Smooth muscle cell of the brain vasculature (primary cell): ENCODE measurements around the gene DMPK.
"Not testable (repeated sequence)": the region's sequence is repeated elsewhere in the genome, so short reads cannot be mapped to it uniquely, and the experiment has no call there.

Experiments used
- DNase-seq: peaks from one replicate; pipeline ENCODE4 v3.0.0-alpha.2; 2012; ENCODE audit warnings: low read depth, low spot score

DMPK gene

DNA sequence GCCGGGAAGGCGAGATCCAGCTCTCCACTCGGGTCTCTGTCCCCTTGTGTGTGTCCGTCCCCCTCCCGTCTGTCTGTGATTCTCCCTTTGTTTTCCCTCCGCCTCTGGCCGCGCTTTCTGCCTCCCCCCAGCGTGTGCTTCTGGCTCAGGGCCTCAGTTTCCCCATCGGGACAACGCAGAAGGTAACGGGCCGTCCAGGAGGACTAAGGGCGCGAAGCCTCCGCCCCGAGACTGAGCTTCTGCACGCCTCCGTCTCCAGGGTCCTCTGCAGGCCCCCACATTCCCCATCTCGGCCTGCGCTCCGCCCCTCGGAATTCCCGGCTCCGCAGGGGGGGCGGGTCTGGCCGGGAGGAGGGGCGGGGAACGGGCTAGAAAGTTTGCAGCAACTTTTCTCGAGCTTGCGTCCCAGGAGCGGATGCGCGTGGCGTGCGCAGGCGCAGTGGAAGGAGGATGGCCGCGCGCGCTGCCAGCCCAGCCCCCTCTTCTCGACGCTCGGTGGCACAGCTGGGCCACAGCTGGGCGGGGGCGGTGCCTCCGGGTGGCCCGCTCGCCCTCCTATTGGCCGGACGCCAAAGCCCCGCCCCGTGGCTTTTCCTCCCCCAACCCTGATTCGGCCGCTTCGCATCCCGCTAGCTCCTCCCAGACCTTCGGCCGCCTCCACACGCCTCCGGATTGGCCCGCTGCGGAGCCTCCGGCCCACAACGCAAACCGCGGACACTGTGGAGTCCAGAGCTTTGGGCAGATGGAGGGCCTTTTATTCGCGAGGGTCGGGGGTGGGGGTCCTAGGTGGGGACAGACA, 13.1 kb downstream of the DMPK start, which contains the start of gene SIX5:
SIX5 (minus strand) TSS at position 269 of the 799 bp plus-strand sequence. CDS start 408 bp downstream, outside the sequence.
- DNase-seq = peak; percentile 94

DNA sequence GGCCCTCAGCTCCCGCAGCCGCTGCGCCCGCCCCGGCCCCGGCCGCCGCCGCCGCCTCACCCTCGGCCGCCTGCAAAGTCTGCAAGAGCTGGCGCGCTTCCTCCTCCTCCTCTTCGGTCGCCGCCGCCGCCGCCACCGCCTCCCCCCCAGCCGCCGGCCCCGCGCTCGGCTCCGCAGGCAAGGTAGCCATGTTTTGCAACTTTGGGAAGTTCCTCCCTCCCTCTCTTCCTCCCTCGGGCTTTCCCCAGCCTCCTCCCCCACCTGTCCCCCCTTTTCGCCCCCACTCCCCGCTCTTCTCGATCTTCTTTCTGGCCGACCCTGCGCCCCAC, 13.7 kb downstream of the DMPK start:
- DNase-seq = no peak

DNA sequence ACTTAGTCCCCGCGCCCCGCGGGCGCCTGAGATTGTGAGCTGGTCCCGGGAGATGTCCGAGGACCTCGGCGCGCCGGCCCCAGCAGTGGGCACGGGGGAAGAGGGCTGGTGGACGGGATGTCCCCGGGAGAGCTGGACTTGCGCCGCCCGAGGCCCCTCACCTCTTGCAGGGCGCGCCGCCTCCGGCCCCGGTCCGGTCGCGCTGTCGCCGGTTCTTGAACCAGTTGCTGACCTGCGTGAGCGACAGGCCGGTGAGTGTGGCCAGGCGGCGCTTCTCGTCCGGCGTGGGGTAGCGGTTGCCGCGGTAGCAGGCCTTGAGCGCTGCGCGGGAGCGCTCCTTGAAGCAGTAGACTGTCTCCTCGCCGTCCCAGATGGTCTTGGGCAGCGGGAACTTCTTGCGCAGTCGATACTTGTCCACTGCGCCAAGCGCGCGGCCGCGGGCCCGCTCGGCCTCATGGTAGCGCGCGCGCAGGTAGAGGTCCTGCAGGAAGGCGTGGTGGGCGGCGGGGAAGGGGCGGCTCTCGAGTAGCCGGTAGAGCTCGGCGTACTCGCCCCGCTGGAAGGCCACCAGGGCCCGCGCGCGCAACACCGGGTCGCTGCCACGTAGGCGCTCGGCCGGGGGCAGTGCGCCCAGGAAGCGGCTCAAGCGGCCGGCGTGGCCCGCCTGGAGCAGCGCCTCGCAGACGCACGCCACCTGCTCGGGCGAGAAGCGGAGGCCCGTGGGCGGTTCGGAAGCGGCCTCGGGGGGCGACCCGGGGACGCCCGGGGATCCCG, 14.2 kb downstream of the DMPK start:
- no peak for DNase-seq

DNA sequence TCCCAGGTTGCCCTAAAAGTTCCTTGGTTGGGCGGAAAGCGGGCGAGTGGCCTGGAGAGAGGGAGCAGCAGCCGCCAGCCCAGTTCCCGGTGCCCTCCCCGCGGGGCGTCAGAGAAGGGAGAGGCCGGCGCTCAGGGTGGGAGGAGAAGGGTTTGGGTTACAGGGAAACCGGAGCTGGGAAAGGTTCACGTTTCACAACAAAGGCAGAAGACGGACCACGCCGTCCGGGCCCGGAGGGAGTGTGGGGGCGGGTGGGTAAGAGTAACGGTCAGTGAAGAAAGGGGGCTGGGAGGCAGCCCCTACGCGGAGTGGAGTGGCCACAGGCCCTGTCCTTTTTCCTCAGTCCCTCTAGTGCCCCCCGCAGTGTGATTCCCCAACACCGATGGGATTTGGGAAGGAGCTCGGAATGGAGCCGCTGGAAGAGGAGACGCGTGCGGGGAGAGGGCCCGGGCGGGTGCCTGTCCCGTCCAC, 14.8 kb downstream of the DMPK start:
- DNase-seq = no peak

DNA sequence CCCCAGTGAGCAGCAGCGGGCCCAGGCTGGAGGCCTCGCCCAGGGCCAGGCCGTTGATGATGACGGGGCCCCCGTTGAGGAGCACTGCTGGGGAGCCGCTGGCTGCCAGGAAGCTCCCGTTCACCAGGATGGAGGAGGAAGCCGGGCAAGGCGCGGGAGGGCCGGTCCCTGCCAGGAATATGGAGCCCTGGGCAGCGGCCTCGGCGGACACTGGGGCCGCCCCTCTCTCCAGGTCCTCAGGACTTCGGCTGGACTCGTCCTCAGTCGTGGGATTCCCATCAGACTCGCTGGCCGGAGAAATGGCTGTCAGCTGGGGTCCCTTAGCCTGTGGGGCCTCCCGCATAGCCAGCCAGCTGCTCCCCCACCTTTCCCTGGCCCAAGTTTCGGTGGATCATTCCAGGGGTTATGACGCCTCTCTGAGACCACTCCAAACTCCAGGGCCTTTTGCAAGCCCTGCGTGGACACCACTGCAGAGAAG, 15.4 kb downstream of the DMPK start:
- DNase-seq = no peak

DNA sequence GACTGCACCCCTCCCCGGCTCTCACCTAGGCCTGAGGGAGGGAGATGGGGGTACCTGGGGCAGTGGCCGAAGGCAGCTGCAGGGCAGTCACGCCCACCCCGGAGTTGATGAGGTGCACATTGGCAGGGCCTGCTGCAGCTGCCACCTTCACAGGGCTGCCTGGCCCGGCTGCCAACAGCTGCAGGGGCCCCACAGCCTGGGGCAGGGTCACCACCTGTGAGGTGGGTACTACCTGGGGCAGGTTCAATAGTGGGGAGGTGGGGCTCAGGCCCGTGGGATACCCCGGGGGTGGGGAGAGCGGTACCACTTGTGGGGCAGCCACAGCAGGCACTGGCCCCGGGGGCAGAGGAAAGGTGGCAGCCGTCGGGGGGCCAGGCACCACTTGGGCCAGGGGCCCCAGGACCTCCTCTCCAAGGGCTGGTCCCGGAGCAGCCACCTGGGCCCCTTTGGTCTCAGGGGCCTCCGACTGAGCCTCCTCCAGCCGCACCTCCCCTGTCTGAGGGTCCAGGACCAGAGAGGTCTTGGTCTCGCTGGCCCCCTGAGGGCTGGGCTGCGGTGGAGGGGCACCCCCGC, 15.9 kb downstream of the DMPK start:
- DNase-seq = no peak

DNA sequence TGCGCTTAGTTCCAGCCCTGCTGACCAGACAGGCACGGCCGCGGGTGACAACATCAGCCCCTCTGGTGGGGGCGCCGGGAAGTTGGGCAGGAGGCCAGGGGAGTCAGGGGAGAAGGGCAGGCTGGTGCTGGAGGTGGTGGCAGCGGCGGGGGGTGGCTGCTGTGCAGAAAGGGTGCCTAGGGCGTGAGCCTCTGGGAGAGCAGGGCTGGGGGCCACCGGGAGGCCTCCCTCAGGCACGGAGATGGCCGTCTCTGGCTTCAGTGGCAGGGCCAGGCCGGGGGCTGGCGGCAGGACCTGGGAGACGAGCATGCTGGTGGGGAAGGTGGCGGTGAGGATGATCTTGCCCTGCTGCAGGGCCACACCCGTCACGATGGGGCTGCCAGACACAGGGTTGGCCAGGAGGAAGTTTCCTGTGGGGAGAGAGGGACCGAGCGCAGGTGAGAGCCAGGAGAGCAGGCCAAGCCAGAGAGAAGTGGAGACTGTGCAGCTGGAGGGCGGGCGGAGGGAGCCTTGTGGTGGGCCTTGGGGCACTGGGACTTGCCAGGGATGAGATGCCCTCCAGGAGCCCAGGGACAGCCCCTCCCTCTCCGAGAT, 16.5 kb downstream of the DMPK start:
- DNase-seq = no peak

DNA sequence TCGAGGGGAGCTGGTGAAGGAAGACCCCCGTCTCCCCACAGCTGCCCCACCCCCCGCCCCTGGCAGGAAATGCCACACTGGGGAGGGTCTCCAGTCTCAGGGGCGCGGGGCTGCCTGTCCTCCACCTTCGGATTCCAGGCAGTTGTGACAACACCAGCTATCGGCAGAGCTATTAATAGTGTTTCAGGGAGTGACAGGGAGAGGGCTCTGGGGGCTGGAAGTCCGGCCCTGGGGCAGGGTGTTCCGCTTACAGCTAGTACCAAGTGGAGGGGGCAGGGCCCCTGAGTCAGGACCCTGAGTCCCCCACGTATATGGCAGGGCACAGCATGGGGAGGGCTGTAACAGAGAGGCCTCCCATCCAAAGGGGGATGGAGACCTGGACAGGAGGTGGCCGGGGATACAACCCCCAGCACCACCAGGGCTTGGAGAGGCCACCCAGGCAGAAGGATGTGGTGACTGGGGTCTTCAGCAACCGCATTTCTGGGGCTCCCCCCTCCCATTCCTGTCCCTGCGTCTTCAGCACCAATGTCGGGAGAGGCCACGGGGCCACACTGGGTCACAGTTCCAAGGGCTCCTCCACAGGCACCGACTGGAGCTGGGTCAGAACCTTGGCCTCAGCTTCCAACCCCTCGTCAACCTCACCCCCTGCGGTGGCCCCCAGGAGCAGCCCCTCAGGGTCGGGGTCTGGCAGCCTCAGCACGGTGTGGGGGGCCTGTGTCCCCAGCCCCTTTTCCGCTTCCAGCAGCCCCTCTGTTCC, 17.2 kb downstream of the DMPK start:
- no peak for DNase-seq

DNA sequence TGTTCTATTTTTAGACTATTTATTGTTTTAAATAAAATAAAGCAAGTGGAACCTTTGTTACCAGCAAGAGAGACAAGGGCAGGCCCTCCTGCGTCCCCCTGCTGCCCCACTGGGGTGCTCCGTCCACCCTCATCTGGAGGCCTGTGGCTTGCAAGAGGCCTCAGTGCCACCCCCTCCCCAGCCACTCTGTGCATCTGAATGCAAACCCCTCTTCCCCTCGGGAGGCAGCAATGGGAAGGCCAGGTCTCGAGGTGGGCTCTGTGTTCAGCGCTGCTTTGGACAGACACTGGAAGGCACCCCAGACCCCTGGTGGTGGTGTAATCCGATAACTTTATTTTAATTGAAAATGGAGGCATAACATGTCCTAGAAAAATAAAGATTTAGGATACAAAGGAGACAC, 17.8 kb downstream of the DMPK start:
- DNase-seq = no peak

DNA sequence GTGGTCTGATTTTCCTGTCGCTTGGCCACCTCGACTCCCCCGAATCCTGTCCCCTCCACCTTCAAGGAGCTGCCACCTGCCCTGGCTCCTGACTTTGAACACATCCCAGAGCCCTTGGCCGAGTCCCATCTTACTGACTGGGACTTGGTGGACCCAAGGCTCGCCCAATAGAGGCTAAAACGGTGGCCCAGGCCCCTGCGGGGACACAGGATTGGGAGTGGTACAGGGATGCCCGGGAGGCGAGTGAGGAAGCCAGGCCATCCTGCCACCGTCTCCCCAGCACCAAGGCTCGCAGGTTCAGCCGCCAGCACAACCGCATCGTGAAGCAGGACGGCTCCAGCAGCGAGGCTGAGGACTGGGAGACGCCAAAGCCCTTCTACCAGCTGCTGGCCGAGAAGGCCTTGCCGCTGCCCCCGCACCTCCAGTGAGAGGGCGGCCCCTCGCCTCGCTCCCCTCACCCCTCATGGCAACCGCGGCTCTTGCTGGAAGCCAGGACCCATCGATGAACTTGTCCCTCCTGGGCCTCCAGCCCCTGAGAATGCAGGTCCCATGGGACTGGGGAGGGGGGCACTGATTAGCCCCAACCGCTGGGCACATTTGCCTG, 18.5 kb downstream of the DMPK start:
- no peak for DNase-seq

DNA sequence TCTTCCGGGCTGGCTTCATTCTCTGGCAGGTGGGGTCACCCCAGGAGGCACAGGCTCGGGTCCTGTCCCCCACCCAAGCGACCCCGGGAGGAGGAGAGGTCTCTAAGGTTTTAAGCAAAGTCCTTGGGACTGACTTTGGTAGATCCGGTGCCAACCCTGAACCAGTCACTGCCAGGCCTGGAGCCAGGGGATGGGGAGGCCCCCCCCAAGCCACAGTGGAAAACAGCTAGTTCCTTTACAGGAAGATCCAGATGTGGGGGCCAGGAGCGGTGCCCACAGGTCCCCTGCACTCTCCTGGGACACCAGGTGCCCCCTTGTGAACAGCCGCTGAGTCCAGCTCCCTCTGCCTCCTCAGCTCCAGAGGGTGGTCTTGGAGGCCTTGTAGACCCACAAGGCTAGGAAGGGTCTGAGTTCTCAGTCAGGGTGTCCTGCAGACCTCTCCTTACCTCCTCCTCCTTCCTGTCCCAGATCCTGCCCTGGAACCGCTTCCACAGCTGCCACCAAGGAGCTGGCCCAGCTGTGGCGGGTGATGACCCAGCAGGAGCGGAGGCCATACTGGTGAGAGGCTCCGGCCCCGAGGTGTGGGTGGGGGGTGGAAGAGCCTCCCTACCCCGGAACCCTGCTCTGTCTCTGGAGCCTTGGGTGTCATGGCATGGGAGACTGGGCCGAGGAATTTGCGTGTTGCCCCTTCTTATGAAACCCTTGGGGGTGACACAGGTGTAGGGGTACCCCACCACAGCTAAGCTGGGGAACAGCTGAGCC, 19.2 kb downstream of the DMPK start:
- DNase-seq = no peak

DNA sequence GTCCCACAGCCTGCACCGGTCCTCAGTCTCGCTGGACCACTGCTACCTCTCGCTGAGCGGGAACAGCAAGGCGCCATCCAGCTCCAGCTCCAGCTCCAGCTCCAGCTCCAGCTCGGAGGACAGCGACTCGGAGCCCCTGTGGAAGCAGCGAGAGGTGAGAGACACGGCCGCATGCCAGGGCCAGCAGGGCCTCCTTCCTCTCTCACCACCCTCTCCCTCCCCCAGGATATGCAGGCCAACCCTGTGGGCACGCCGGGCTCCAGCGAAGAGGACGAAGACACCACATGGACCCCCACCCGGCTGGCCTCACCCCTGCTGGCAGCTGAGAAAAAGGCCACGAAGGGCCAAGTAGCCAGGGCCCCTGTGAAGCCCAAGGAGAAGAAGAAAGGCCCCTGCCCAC, 20.6 kb downstream of the DMPK start:
- DNase-seq = no peak

DNA sequence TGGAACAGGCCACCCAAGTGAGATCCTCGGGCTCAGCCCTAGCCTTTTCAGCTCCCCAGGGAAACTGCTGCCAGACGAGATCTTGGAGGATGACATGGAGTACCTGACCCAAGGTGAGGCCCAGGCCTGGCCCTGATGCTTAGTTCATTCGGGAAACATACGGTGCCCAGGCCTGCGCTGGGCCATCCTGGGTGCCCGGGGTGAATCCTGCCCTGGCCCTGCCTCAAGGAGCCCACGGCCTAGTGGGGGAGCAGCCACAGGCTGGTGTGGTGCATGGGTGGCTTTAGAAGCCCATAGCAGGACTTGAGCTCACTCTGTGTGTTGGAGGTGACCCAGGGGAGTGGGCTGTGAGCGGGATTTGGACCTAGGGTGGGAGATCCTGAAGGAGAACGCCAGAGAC, 23.4 kb downstream of the DMPK start:
- DNase-seq = no peak

DNA sequence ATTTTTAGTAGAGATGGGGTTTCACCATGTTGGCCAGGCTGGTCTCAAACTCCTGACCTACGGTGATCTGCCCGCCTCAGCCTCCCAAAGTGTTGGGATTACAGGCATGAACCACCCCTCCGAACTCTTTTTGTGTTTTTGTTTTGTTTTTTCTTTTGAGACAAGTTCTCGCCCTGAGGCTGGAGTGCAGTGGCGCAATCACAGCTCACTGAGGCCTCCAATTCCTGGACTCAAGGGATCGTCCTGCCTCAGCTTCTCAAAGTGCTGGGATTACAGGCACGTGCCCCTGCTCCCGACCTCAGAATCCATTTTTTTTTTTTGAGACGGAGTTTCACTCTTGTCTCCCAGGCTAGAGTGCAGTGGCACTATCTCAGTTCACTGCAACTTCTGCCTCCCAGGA, 24.6 kb downstream of the DMPK start:
- DNase-seq = no peak

DNA sequence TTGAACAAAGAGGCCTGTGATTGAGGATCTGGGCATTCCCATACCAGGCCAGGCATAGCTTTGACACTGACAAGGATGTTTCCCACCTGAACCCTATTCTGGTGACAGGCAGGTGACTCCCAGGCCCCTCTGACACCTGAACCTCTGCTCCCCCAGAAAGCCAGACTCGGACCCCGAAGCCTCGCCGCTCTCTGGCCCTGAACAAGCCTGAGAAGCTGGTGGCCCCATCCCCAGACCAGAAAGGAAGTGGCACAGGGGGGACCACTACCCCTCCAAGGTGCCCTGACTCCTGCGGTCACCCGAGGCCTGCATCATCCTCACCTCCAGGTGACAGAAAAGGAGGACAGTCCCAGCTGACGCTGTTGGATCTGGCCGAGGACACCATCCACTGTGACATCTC, 28.0 kb downstream of the DMPK start:
- no peak for DNase-seq

DNA sequence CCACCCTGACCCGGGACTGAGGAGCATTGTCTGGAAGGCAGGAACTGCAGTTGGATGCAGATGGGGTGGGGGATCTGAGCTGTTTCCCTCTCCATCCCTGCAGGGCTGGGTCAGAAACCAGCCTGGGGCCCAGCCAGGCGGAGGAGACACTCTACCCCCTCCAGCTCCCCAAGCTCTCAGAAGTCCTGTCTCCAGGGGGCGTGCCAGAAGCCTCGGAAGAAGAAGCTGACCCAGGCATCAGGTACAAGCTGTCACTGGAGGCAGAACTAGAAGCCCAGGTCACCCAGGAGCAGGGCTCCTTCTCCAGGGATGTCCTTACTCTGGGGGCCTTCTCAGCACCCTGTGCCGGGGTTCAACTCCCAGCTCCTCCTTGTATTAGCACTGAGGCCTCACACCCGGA, 28.7 kb downstream of the DMPK start:
- no peak for DNase-seq

DNA sequence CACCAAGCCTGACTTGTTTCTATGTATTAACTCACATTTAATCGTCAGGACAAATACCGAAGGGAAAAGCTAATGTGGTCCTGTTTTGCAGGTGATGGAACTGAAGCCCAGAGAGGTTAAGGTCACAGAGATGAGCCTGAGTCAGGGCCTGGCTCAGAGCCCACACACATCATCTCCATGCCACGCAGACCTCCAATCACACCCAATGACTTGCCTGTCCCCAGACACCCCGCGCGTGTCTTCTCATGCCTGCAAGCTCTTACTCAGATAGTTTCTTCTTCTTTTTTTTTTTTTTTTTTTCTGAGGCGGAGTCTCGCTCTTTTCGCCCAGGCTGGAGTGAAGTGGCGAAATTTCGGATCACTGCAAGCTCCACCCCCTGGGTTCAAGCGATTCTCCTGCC, 29.7 kb downstream of the DMPK start:
- DNase-seq = no peak

DNA sequence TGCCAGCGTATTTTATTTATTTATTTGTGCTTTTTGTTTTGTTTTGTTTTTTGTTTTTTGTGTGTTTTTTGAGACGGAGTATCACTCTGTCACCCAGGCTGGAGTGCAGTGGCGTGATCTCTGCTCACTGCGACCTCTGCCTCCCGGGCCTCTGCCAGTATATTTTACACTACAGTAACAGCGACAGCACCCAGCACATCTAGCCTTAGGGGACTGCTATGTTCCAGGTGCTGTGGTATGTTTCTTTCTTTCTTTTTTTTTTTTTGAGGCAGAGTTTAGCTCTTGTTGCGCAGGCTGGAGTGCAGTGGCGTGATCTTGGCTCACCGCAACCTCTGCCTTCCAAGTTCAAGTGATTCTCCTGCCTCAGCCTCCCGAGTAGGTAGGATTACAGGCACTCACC, 30.8 kb downstream of the DMPK start:
- not testable (repeated sequence) for DNase-seq

DNA sequence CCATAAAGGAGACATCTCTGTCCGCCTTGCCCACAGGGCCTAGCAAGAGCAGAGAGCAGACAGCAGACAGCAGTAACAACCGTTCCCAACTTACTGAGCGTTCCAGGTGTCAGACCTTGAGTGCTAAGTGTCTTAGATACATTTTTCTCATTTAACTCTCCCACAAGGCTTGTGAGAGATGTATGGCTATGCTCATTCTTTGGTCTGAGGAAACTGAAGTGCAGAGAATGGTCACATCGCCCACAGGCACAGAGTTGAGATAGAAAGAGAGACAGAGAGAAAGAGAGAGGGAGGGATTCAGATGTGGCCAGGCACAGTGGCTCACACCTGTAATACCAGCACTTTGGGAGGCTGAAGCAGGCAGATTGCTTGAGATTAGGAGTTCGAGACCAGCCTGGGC, 34.8 kb downstream of the DMPK start:
- no peak for DNase-seq

DNA sequence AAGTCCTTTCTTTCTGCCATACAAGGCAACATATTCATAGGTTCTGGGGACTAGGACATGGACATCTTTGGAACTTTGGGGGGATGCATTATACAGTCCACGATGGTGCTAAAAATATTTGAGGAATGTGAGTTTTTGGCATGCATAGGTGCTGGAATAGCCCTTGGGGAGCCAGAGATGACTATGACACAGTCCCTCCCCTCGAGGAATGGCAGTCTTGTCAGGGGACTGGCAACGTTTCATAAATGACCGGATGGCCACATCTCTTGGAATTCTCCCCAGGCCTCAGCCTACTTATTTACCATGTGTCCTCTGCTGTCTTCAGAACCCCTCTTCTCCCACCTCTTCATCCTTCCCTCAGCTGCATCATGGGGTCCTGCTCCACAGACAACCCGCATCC, 35.4 kb downstream of the DMPK start:
- DNase-seq = no peak
